AG20443 (cell line): ENCODE results near the gene CNTD1.
A peak's percentile ranks its signal among the peaks of the same experiment; 100 is the strongest.

ENCODE experiments used
- DNase-seq: peaks from one replicate; pipeline ENCODE4 v3.0.0; 2012; ENCODE audit warnings: low spot score, mixed read lengths

Gene CNTD1

GRCh38 chr17:42806249-42806648, 7.6 kb downstream of the CNTD1 start:
- DNase-seq, result no peak

- DNase-seq, result peak; percentile 93
Observed at GRCh38 chr17:42809250-42809649, 10.6 kb downstream of the CNTD1 start.

- peak; percentile 75 for DNase-seq
Observed at GRCh38 chr17:42814633-42815399, 16.2 kb downstream of the CNTD1 start.

GRCh38 chr17:42817866-42818265, 19.2 kb downstream of the CNTD1 start:
- no peak for DNase-seq

- no peak for DNase-seq
Observed at GRCh38 chr17:42818379-42818778, 19.7 kb downstream of the CNTD1 start.

- peak; percentile 63 for DNase-seq
Observed at GRCh38 chr17:42819939-42820535, 21.4 kb downstream of the CNTD1 start.

- no peak for DNase-seq
Observed at GRCh38 chr17:42821176-42821575, 22.5 kb downstream of the CNTD1 start.

GRCh38 chr17:42827472-42827871, 28.8 kb downstream of the CNTD1 start:
- no peak for DNase-seq

- DNase-seq, result no peak
Observed at GRCh38 chr17:42830971-42831370, 32.3 kb downstream of the CNTD1 start.

- no peak for DNase-seq
Observed at GRCh38 chr17:42832213-42832933, 33.7 kb downstream of the CNTD1 start.

- peak; percentile 95 for DNase-seq
Observed at GRCh38 chr17:42832934-42833766, 34.5 kb downstream of the CNTD1 start, which contains the start of gene PSME3. Gene PSME3 (plus strand): TSS chr17:42833397. CDS start chr17:42833632, 235 bp downstream.

- no peak for DNase-seq
Observed at GRCh38 chr17:42833767-42834422, 35.2 kb downstream of the CNTD1 start.

GRCh38 chr17:42835732-42836131, 37.1 kb downstream of the CNTD1 start:
- DNase-seq, result no peak

- peak; percentile 50 for DNase-seq
Observed at GRCh38 chr17:42841975-42842685, 43.5 kb downstream of the CNTD1 start.

GRCh38 chr17:42843358-42843934, 44.8 kb downstream of the CNTD1 start:
- peak; percentile 84 for DNase-seq

GRCh38 chr17:42844271-42844670, 45.6 kb downstream of the CNTD1 start, which contains the start of gene AOC2:
Gene AOC2 (plus strand): TSS chr17:42844580. CDS start chr17:42844627, 47 bp downstream.
- no peak for DNase-seq

- no peak for DNase-seq
Observed at GRCh38 chr17:42844761-42845555, 46.3 kb downstream of the CNTD1 start.

- DNase-seq, result no peak
Observed at GRCh38 chr17:42845556-42845917, 46.9 kb downstream of the CNTD1 start.

- DNase-seq, result no peak
Observed at GRCh38 chr17:42845918-42846593, 47.4 kb downstream of the CNTD1 start.
